DOHH2 (cell line): Measurements from ENCODE around the gene TMEM140.

ENCODE experiments used
- H3F3A ChIP-seq: fragments of 200-600 bp; sonication (generic), shearing (Covaris generic); 2 replicates; pipeline ENCODE4 v1.6.0; 2016; ENCODE audit warnings: antibody characterized with exemption, mild to moderate bottlenecking; ENCODE audit not compliant: control insufficient read depth, insufficient read depth
- H3K27ac ChIP-seq: fragments of 200-600 bp; sonication (generic); 2 replicates; pipeline ENCODE4 v1.5.1; 2014; ENCODE audit warnings: low read depth, mild to moderate bottlenecking, low read length, moderate library complexity
- H3K27me3 ChIP-seq: fragments of 200-600 bp; sonication (generic); 2 replicates; pipeline ENCODE4 v1.6.1; 2014; ENCODE audit warnings: mild to moderate bottlenecking, low read length, mixed read lengths; ENCODE audit not compliant: control insufficient read depth
- H3K36me3 ChIP-seq: fragments of 200-600 bp; sonication (generic); 2 replicates; pipeline ENCODE4 v1.6.1; 2014; ENCODE audit warnings: mild to moderate bottlenecking, low read length, moderate library complexity, mixed read lengths; ENCODE audit not compliant: control insufficient read depth
- H3K4me1 ChIP-seq: fragments of 200-600 bp; sonication (generic); 2 replicates; pipeline ENCODE4 v1.6.1; 2014; ENCODE audit warnings: mild to moderate bottlenecking, low read length, mixed read lengths; ENCODE audit not compliant: control insufficient read depth
- H3K4me2 ChIP-seq: fragments of 200-600 bp; sonication (generic); 2 replicates; pipeline ENCODE4 v1.6.0; 2014; ENCODE audit warnings: mild to moderate bottlenecking, low read length, moderate library complexity
- H3K4me3 ChIP-seq: fragments of 200-600 bp; sonication (generic); 2 replicates; pipeline ENCODE4 v1.5.1; 2014; ENCODE audit warnings: mild to moderate bottlenecking, low read length, mixed read lengths
- H3K79me2 ChIP-seq: fragments of 200-600 bp; sonication (generic); 2 replicates; pipeline ENCODE4 v1.6.1; 2014; ENCODE audit warnings: mild to moderate bottlenecking, low read length, mixed read lengths; ENCODE audit not compliant: control insufficient read depth
- H3K9me2 ChIP-seq: fragments of 200-600 bp; sonication (generic); replicated peaks from 2 replicates; pipeline ENCODE4 v1.6.1; 2014; ENCODE audit warnings: mild to moderate bottlenecking, low read length, mixed read lengths; ENCODE audit not compliant: control insufficient read depth
- H3K9me3 ChIP-seq: fragments of 200-600 bp; sonication (generic); 2 replicates; pipeline ENCODE4 v1.6.1; 2014; ENCODE audit warnings: antibody characterized with exemption, low read length, mixed read lengths; ENCODE audit not compliant: control insufficient read depth, insufficient read depth
- H4K20me1 ChIP-seq: fragments of 200-600 bp; sonication (generic); 2 replicates; pipeline ENCODE4 v1.6.0; 2014; ENCODE audit warnings: low read depth, mild to moderate bottlenecking, antibody characterized with exemption, low read length, moderate library complexity; ENCODE audit not compliant: control insufficient read depth, insufficient read depth
- EZH2phosphoT487 ChIP-seq: fragments of 200-600 bp; sonication (generic); IDR thresholded peaks from 2 replicates; pipeline ENCODE4 v1.6.1; 2017; ENCODE audit warnings: borderline replicate concordance, mild to moderate bottlenecking, antibody characterized with exemption, low read length, moderate library complexity, mixed read lengths
- TF ChIP-seq, protein P1 (sequence below): fragments of 200-600 bp; sonication (generic); IDR thresholded peaks from one replicate; pipeline ENCODE4 v1.5.1; 2014; ENCODE audit warnings: antibody characterized with exemption, mild to moderate bottlenecking, low read depth, low read length; ENCODE audit not compliant: poor library complexity, severe bottlenecking

Gene TMEM140

DNA sequence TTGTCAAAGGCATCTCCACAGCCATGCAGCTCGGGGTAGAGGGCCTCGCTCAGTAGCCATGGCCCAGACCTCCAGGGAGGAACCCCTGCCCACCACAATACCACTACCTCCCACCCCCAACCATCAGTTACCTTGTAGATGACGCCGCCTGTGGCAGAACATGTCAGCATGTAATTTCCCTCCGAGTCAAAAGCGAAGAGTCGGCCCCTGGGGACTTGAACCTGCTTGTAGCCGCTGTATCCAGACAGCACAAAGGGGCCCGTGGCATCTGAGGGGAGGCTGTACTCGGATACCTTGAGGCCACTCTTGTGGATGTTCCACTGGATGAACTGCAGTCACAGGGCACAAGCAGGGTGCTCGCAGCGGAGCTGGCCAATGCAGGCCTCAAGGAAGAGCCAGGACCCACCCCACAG is 39.0 kb downstream of the TMEM140 start:
- no peaks in the 10 kb centered on the region for H3K27me3 ChIP-seq
- H3K4me1 ChIP-seq: no peaks in the 10 kb centered on the region
- no peak overlapping the region for H3K4me2 ChIP-seq
- H3K9me2 ChIP-seq: no peaks in the 10 kb centered on the region
- TF ChIP-seq EZH2phosphoT487: no peak
- TF ChIP-seq, protein P1, sequence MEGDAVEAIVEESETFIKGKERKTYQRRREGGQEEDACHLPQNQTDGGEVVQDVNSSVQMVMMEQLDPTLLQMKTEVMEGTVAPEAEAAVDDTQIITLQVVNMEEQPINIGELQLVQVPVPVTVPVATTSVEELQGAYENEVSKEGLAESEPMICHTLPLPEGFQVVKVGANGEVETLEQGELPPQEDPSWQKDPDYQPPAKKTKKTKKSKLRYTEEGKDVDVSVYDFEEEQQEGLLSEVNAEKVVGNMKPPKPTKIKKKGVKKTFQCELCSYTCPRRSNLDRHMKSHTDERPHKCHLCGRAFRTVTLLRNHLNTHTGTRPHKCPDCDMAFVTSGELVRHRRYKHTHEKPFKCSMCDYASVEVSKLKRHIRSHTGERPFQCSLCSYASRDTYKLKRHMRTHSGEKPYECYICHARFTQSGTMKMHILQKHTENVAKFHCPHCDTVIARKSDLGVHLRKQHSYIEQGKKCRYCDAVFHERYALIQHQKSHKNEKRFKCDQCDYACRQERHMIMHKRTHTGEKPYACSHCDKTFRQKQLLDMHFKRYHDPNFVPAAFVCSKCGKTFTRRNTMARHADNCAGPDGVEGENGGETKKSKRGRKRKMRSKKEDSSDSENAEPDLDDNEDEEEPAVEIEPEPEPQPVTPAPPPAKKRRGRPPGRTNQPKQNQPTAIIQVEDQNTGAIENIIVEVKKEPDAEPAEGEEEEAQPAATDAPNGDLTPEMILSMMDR: no peak
- no peak overlapping the region for H3K27ac ChIP-seq
- H3K9me3 ChIP-seq: peaks cover 9% of the 10 kb centered on the region; the same call in 1 of the 2 replicates
- H3F3A ChIP-seq: no peaks in the 10 kb centered on the region
- H4K20me1 ChIP-seq: no peaks in the 10 kb centered on the region
- H3K79me2 ChIP-seq: no peaks in the 10 kb centered on the region
- no peak overlapping the region for H3K4me3 ChIP-seq
- H3K36me3 ChIP-seq: peaks cover 58% of the 10 kb centered on the region

DNA sequence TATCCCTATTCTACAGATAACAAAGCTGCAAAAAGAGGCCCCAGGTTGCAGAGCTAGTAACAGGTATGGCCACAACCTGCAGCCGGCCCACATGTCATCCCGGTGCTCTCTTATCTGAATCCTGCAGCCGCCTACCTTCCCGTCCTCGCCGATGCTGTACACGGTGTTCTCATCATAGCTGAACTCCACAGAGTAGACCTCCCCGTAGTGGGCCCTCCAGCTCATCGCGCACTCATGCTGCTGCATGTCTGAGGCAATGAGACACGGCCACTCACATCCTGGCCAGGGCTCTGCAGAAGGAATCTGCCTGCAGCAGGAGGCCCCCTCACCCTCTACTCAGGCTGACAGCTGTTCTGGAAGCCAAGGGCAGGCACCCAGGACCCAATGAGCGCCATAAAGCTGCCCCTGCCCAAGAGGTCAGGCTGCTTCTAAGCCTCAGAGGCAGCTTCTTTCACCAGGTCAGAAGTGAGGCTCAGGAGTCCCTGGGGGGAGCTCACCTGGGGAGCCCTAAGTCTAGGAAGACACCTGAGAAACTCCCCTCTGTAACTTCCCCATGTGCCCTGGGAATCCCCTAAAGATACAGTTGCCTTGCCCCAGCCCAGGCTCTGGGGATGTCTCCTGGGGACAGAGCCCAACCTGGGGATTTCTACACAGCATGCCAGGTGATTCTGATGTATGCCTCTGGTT is 40.6 kb downstream of the TMEM140 start:
- no peaks in the 10 kb centered on the region for H3K79me2 ChIP-seq
- no peaks in the 10 kb centered on the region for H3F3A ChIP-seq
- no peak for TF ChIP-seq EZH2phosphoT487
- TF ChIP-seq, protein P1: no peak
- no peak overlapping the region for H3K27ac ChIP-seq
- H3K4me3 ChIP-seq: no peak overlapping the region
- H3K4me2 ChIP-seq: no peak overlapping the region
- H4K20me1 ChIP-seq: no peaks in the 10 kb centered on the region
- no peaks in the 10 kb centered on the region; the same call in 1 of the 2 replicates for H3K9me3 ChIP-seq
- H3K4me1 ChIP-seq: no peaks in the 10 kb centered on the region
- no peaks in the 10 kb centered on the region for H3K27me3 ChIP-seq
- H3K36me3 ChIP-seq: peaks cover 52% of the 10 kb centered on the region
- H3K9me2 ChIP-seq: no peaks in the 10 kb centered on the region

DNA sequence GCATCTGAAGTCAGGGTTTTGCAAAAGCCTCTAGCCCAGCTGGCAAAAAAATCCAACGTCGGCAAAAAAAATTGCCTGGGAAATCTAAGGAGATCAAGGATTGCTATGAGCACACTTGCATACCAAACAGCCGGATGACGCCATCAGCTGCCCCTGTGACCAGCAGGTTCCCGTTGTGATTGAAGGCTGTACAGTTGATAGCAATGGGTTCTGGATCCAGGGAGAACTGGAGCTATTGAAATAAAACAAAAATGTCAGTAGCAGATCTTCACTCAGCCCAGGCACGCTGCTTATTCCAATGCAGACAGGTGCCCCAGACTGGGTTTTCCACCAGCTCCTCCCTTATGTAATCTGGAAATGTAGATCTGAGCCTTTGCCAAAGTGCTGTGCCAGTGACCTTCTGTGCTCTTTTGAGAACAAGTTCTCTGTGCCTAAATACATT is 41.4 kb downstream of the TMEM140 start:
- H3F3A ChIP-seq: no peaks in the 10 kb centered on the region
- no peak overlapping the region for H3K27ac ChIP-seq
- H3K9me3 ChIP-seq: no peaks in the 10 kb centered on the region
- no peaks in the 10 kb centered on the region for H3K9me2 ChIP-seq
- no peaks in the 10 kb centered on the region for H3K79me2 ChIP-seq
- H3K27me3 ChIP-seq: no peaks in the 10 kb centered on the region
- TF ChIP-seq, protein P1: no peak
- no peak for TF ChIP-seq EZH2phosphoT487
- H3K36me3 ChIP-seq: peaks cover 44% of the 10 kb centered on the region
- H3K4me2 ChIP-seq: no peak overlapping the region
- H4K20me1 ChIP-seq: no peaks in the 10 kb centered on the region
- H3K4me3 ChIP-seq: no peak overlapping the region
- no peaks in the 10 kb centered on the region for H3K4me1 ChIP-seq
